HAP-1 (cell line): ENCODE results near the gene OR11A1.
"Not testable (repeated sequence)": the region's sequence is repeated elsewhere in the genome, so short reads cannot be mapped to it uniquely, and the experiment has no call there.

Experiments
- DNase-seq, 2 experiments: peaks; one replicate each; pipeline ENCODE4 v3.0.0-alpha.2; 2016 to 2020; ENCODE audit warnings: low spot score in 2 of 2
- H3K27me3 ChIP-seq: fragments of 250-450 bp; sonication (Bioruptor Pico); 2 replicates; pipeline ENCODE4 v1.5.1; 2020; ENCODE audit warnings: low read depth, mild to moderate bottlenecking, moderate library complexity
- H3K36me3 ChIP-seq: fragments of 250-450 bp; sonication (Bioruptor Pico); replicated peaks from 2 replicates; pipeline ENCODE4 v1.5.1; 2020; ENCODE audit warnings: mild to moderate bottlenecking
- H3K4me1 ChIP-seq: fragments of 250-450 bp; sonication (Bioruptor Pico); 2 replicates; pipeline ENCODE4 v1.5.1; 2020; ENCODE audit warnings: mild to moderate bottlenecking
- H3K4me3 ChIP-seq: fragments of 250-450 bp; sonication (Bioruptor Pico); 2 replicates; pipeline ENCODE4 v1.5.1; 2020; ENCODE audit warnings: mild to moderate bottlenecking, moderate library complexity
- H3K9me3 ChIP-seq: fragments of 250-450 bp; sonication (Bioruptor Pico); 2 replicates; pipeline ENCODE4 v1.5.1; 2020; ENCODE audit warnings: mild to moderate bottlenecking, moderate library complexity
- in situ Hi-C: fragments of 300-500 bp; cut with MboI; formaldehyde crosslinking; loops from 3 replicates; pipeline ENCODE4 v1.14.3; 2020; ENCODE audit warnings: low sequenced_read_pairs, inconsistent platforms, mixed read lengths

Gene OR11A1

GRCh38 chr6:29465279-29465678 lies 8.4 kb upstream of the OR11A1 start:
- H3K36me3 ChIP-seq = no peaks in the 10 kb centered on the region
- no peaks in the 10 kb centered on the region for H3K9me3 ChIP-seq
- no peaks in the 10 kb centered on the region for H3K4me1 ChIP-seq
- in situ Hi-C loops = no loop called here
- H3K27me3 ChIP-seq = no peaks in the 10 kb centered on the region
- H3K4me3 ChIP-seq = no peak overlapping the region
- no peak for DNase-seq

- Histone ChIP-seq H3K4me3 (no peak overlapping the region), H3K4me1 (no peaks in the 10 kb centered on the region), H3K36me3 (no peaks in the 10 kb centered on the region), H3K27me3 (no peaks in the 10 kb centered on the region), H3K9me3 (no peaks in the 10 kb centered on the region)
- in situ Hi-C loops = no loop called here
- no peak for DNase-seq
These were observed 5.2 kb upstream of the OR11A1 start for GRCh38 chr6:29462022-29462421.

- in situ Hi-C loops = no loop called here
- Histone ChIP-seq H3K9me3 (no peaks in the 10 kb centered on the region), H3K36me3 (no peaks in the 10 kb centered on the region), H3K4me1 (no peaks in the 10 kb centered on the region), H3K27me3 (no peaks in the 10 kb centered on the region), H3K4me3 (no peak overlapping the region)
- DNase-seq = no peak
These were observed 4.3 kb upstream of the OR11A1 start for GRCh38 chr6:29461021-29461814.

GRCh38 chr6:29451471-29452193 lies 5.2 kb downstream of the OR11A1 start:
- no peak overlapping the region for H3K4me3 ChIP-seq
- DNase-seq = no peak
- H3K9me3 ChIP-seq = no peaks in the 10 kb centered on the region
- H3K27me3 ChIP-seq = no peaks in the 10 kb centered on the region
- no peaks in the 10 kb centered on the region for H3K36me3 ChIP-seq
- H3K4me1 ChIP-seq = no peaks in the 10 kb centered on the region
- in situ Hi-C loops = no loop called here

DNA sequence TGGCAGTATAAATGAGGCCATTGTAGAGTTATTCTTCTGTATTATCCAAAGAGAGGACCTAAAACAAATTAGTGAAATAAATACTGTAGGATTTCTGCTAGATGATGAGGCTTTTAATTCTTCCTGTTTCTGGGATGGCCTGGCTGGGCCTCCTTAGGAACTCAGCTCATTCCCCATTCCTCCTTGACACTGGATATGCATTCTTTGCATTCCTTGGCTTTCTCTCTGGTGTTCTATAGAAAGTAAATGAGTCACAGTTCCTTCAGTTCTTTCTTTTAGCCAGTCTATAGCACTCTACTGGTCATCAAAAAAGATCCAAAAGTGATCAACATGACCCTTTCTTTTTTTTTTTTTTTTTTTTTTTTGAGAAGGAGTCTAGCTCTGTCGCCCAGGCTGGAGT lies 9.2 kb downstream of the OR11A1 start:
- Histone ChIP-seq H3K36me3 (no peaks in the 10 kb centered on the region), H3K27me3 (no peaks in the 10 kb centered on the region), H3K9me3 (no peaks in the 10 kb centered on the region), H3K4me1 (no peaks in the 10 kb centered on the region), H3K4me3 (no peak overlapping the region)
- in situ Hi-C loops = no loop called here
- DNase-seq = no peak

GRCh38 chr6:29444031-29444430 lies 12.8 kb downstream of the OR11A1 start:
- H3K4me3 ChIP-seq, DNase-seq, H3K4me1 ChIP-seq, H3K36me3 ChIP-seq, H3K9me3 ChIP-seq, H3K27me3 ChIP-seq, in situ Hi-C loops: not testable (repeated sequence)

DNA sequence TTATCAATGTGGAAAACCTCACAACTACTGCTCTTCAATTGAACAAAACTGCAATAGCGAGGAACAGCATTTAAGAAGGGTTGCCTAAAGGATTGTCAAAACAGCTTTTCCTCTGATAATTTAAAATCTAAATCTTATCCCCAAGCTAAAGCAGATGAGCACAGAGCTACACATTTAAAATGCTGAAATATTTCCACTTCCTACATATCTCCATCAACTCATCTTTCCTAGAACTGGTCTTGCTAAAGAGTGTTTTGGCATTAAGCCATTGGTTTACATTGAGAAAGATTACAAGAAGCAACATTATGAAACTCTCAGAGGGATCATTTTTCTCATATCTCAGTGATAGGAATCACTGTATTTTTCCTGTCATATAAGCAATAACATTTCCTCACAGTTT lies 14.2 kb downstream of the OR11A1 start:
- Histone ChIP-seq H3K4me3 (no peak overlapping the region), H3K27me3 (no peaks in the 10 kb centered on the region), H3K4me1 (no peaks in the 10 kb centered on the region), H3K9me3 (no peaks in the 10 kb centered on the region), H3K36me3 (no peaks in the 10 kb centered on the region)
- DNase-seq = no peak
- in situ Hi-C loops = no loop called here

DNA sequence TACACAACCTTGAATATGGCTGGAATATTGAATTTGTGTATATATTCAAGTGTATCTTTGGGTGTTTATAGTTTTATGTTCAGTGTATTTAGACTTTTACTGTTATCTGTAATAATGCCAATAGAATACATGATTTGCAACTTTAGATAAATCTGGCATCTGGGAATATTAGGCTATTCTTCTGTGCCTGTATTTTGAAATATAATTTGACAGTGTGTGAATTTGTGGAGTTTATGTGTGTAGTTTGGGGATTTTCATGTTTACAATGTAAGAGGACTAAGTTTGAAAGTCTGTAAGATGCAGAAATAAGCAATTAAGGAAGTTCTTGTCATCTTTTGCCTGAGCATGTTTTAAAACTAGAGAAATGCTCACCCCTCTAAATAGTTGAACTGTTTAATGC lies 17.9 kb downstream of the OR11A1 start, which contains the start of gene OR10C1:
Gene OR10C1 (plus strand): TSS at position 301 of the 400 bp plus-strand sequence. CDS start 710 bp downstream, outside the sequence.
- Histone ChIP-seq H3K9me3 (no peaks in the 10 kb centered on the region), H3K36me3 (no peaks in the 10 kb centered on the region), H3K4me3 (no peak within 1 kb of the TSS), H3K4me1 (no peaks in the 10 kb centered on the region), H3K27me3 (no peaks in the 10 kb centered on the region)
- DNase-seq = no peak
- in situ Hi-C loops = no loop called here

DNA sequence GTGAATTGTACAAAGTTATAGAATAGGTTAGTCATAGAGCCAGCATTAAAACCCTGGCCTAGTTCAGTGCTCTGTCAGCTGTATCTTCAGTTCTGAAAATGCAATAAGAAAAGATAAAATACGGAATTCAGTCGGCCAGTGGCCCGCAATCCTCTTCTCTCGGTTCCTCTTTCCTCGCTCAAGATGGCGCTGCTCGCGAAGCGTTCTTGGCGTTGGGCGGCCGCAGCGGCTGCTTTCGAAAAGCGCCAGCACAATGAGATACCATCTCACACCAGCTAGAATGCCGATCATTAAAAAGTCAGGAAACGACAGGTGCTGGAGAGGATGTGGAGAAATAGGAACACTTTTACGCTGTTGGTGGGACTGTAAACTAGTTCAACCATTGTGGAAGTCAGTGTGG lies 20.1 kb downstream of the OR11A1 start:
- in situ Hi-C loops, H3K27me3 ChIP-seq, DNase-seq, H3K36me3 ChIP-seq, H3K4me1 ChIP-seq, H3K4me3 ChIP-seq, H3K9me3 ChIP-seq: not testable (repeated sequence)

DNA sequence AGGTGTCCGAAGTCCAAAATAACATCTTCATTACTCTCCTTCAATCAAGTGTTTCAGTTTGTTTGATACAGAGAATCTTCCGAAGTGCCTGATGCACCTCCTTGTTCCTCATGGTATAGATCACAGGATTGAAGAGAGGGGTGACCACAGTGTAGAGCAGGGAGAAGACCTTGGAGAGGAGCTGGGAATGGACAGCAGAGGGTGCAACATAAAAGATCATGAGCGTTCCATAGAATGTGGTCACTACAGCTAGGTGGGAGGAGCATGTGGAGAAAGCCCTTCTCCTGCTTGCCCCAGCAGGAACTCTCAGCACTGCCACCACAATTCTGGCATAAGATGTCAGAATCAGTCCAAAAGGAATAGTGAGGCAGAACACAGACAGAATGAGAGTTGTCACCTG lies 30.2 kb downstream of the OR11A1 start:
- in situ Hi-C loops = no loop called here
- no peak overlapping the region for H3K4me3 ChIP-seq
- H3K27me3 ChIP-seq = 0 out of 2 replicates have a peak, but pooled peaks cover 3% of the 10 kb centered on the region
- no peaks in the 10 kb centered on the region for H3K4me1 ChIP-seq
- no peaks in the 10 kb centered on the region for H3K9me3 ChIP-seq
- no peaks in the 10 kb centered on the region for H3K36me3 ChIP-seq
- DNase-seq = no peak

DNA sequence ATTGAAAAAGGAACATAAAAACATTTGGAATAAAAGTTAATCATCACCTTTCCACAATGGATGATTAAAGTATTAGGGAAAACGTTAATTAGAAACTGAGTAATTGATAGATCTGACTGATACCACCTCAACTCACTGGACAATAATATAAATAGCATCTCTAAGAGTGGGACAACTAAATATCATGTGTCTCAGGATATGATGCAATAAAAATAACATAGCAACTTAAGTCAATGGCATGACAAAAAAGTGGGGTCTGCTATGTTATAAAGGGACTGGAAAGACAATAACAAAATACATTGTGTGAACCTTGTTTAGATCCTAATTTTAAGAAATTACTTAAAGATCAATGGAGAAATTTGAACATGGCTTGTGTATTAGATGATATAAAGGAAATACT lies 31.8 kb downstream of the OR11A1 start:
- DNase-seq = no peak
- Histone ChIP-seq H3K36me3 (no peaks in the 10 kb centered on the region), H3K4me1 (no peaks in the 10 kb centered on the region), H3K9me3 (no peaks in the 10 kb centered on the region), H3K4me3 (no peak overlapping the region), H3K27me3 (0 out of 2 replicates have a peak, but pooled peaks cover 3% of the 10 kb centered on the region)
- in situ Hi-C loops = no loop called here

DNA sequence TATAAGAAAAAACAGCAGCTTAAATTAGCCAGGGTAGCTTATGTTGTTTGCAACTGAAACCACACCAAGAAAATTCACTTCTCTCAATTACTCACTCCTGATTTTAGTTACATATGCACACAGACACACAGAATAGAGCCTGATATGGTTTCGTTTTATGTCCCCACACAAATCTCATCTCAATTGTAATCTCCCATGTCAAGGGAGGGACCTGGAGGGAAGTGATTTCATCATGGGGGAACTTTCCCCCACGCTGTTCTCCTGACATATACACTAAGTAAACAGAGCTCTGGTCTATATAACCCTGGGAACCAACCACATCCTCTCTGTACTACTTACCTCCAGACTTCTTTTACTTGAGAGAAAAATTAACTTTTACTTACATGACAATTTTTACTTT lies 32.3 kb downstream of the OR11A1 start:
- DNase-seq = no peak
- Histone ChIP-seq H3K4me3 (no peak overlapping the region), H3K9me3 (no peaks in the 10 kb centered on the region), H3K27me3 (0 out of 2 replicates have a peak, but pooled peaks cover 3% of the 10 kb centered on the region), H3K4me1 (no peaks in the 10 kb centered on the region), H3K36me3 (no peaks in the 10 kb centered on the region)
- in situ Hi-C loops = no loop called here

- DNase-seq = no peak
- 0 out of 2 replicates have a peak, but pooled peaks cover 3% of the 10 kb centered on the region for H3K27me3 ChIP-seq
- in situ Hi-C loops = no loop called here
- H3K4me1 ChIP-seq = no peaks in the 10 kb centered on the region
- H3K9me3 ChIP-seq = no peaks in the 10 kb centered on the region
- no peak overlapping the region for H3K4me3 ChIP-seq
- H3K36me3 ChIP-seq = no peaks in the 10 kb centered on the region
These were observed 32.7 kb downstream of the OR11A1 start for GRCh38 chr6:29424168-29424567.

DNA sequence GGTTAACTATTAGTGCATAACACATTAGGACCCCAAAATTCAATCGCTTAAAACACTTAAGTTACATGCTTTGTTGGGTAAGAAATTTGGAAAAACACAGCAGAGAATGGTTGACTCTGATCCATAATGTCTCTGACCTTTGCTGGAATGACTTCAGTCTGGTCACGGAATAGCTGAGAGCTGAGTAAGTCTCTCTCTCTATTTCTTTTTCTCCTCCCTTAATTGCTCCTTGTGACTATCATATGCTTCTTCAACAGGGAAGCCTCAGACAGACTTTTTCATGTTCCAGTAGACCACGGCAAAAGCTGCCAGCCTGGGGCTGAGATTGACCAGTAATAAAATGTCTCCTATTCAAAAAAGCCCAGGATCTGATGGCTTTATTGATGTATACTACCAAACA lies 37.4 kb downstream of the OR11A1 start:
- no peaks in the 10 kb centered on the region for H3K9me3 ChIP-seq
- no peaks in the 10 kb centered on the region for H3K36me3 ChIP-seq
- in situ Hi-C loops = no loop called here
- peaks cover 3% of the 10 kb centered on the region; the same call in 1 of the 2 replicates for H3K27me3 ChIP-seq
- H3K4me3 ChIP-seq = no peak overlapping the region
- H3K4me1 ChIP-seq = no peaks in the 10 kb centered on the region
- DNase-seq = no peak
